Measurements from ENCODE around the gene CREB3L2.
"Not testable (repeated sequence)": the region's sequence is repeated elsewhere in the genome, so short reads cannot be mapped to it uniquely, and the experiment has no call there.

DNA sequence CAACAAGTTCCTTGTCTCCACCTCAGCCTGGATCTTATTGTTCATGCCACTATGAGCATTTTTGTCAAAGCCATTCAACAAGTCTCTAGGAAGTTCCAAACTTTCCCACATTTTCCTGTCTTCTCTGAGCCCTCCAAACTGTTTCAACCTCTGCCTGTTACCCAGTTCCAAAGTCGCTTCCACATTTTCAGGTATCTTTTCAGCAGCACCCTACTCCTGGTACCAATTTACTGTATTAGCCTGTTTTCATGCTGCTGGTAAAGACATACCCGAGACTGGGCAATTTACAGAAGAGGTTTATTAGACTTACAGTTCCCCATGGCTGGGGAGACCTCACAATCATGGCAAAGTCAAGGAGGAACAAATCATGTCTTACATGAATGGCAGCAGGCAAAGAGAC is 168.9 kb downstream of the CREB3L2 start:
- TF ChIP-seq YY1 (IDR thresholded peaks at IDR 0.05; ENCODE audit: low read depth, low read length); USF2 (IDR thresholded peaks at IDR 0.05; ENCODE audit: borderline replicate concordance, low read depth, low read length); EZH2 (IDR thresholded peaks at IDR 0.05; ENCODE audit: borderline replicate concordance, control insufficient read depth, low read depth, low read length); POLR2AphosphoS5 (IDR thresholded peaks at IDR 0.05; ENCODE audit: low read length); ATF7 (IDR thresholded peaks at IDR 0.05; ENCODE audit: low read depth); NFXL1 (IDR thresholded peaks at IDR 0.05; ENCODE audit: borderline replicate concordance); POLR2A (IDR thresholded peaks at IDR 0.05; ENCODE audit: low read depth, low read length); MYC (IDR thresholded peaks at IDR 0.05; ENCODE audit: insufficient read depth, insufficient read length, insufficient replicate concordance, low read length, severe bottlenecking); RFX5 (IDR thresholded peaks at IDR 0.05; ENCODE audit: low read depth, low read length); EGR1 (IDR thresholded peaks at IDR 0.05; ENCODE audit: borderline replicate concordance in 1 of 2, low read depth in 2 of 2, low read length in 2 of 2): not testable (repeated sequence)
- TF ChIP-seq, protein P1, sequence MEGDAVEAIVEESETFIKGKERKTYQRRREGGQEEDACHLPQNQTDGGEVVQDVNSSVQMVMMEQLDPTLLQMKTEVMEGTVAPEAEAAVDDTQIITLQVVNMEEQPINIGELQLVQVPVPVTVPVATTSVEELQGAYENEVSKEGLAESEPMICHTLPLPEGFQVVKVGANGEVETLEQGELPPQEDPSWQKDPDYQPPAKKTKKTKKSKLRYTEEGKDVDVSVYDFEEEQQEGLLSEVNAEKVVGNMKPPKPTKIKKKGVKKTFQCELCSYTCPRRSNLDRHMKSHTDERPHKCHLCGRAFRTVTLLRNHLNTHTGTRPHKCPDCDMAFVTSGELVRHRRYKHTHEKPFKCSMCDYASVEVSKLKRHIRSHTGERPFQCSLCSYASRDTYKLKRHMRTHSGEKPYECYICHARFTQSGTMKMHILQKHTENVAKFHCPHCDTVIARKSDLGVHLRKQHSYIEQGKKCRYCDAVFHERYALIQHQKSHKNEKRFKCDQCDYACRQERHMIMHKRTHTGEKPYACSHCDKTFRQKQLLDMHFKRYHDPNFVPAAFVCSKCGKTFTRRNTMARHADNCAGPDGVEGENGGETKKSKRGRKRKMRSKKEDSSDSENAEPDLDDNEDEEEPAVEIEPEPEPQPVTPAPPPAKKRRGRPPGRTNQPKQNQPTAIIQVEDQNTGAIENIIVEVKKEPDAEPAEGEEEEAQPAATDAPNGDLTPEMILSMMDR (IDR thresholded peaks at IDR 0.05 in 2 of 3, conservative IDR thresholded peaks at IDR 0.05 in 1 of 3; ENCODE audit: control insufficient read depth in 2 of 3, extremely low read depth in 1 of 3, insufficient read depth in 1 of 3, low read depth in 3 of 3, low read length in 3 of 3) = not testable (repeated sequence)

Data from GM12878 (cell line).